Activated CD4-positive, alpha-beta T cell treated with anti-CD3 and anti-CD28 coated beads, Interleukin-2, amount 10 ng/mL, durations not matched to agents 24 days and 14 days (primary cell): ENCODE data around the gene KCTD7. TPM values are rescaled to one million over a fixed set of nuclear protein-coding genes. Genes with fewer than 3 reads are reported as not detected.
"Not testable (repeated sequence)": the region's sequence is repeated elsewhere in the genome, so short reads cannot be mapped to it uniquely, and the experiment has no call there.

ENCODE experiments used
- DNase-seq: peaks from one replicate; pipeline ENCODE4 v3.0.0; 2022
- H3K27ac Mint-ChIP-seq: one replicate; pipeline ENCODE4 v1.8.0; 2022; ENCODE audit warnings: mild to moderate bottlenecking, mixed read lengths
- H3K27me3 Mint-ChIP-seq: one replicate; pipeline ENCODE4 v1.8.0; 2022; ENCODE audit warnings: mixed read lengths
- H3K36me3 Mint-ChIP-seq: one replicate; pipeline ENCODE4 v1.8.0; 2022; ENCODE audit warnings: low read depth, mild to moderate bottlenecking, mixed read lengths
- H3K4me1 Mint-ChIP-seq: one replicate; pipeline ENCODE4 v1.8.0; 2021; ENCODE audit warnings: mixed read lengths
- H3K4me3 Mint-ChIP-seq: one replicate; pipeline ENCODE4 v1.8.0; 2022; ENCODE audit warnings: mild to moderate bottlenecking, moderate library complexity, mixed read lengths
- H3K9me3 Mint-ChIP-seq: one replicate; pipeline ENCODE4 v1.8.0; 2021; ENCODE audit warnings: mixed read lengths
- intact Hi-C: fragments of 100-400 bp; cut with micrococcal nuclease; formaldehyde crosslinking; loops from one replicate; pipeline ENCODE4 v1.15.1; 2023
- total RNA-seq: library from RNA; stranded (reverse); gene quantifications from 2 replicates; pipeline ENCODE4 v1.2.3, GENCODE V29; 2022

KCTD7 gene
- total RNA-seq, 1 donor from 2014 or later = 8.9 TPM

- DNase-seq = peak; percentile 67
- Mint-ChIP-seq H3K4me1 (peaks cover 46% of the 10 kb centered on the region), H3K36me3 (peaks cover 19% of the 10 kb centered on the region), H3K4me3 (peak overlapping the region; percentile 90), H3K27ac (peak overlapping the region; percentile 12), H3K9me3 (no peaks in the 10 kb centered on the region), H3K27me3 (no peaks in the 10 kb centered on the region)
- intact Hi-C loops = loop anchor here (2.0 kb wide), 1 partner anchor 53 kb away; no protein-coding TSS in a partner anchor
Measured at GRCh38 chr7:66629222-66630062, 761 bp downstream of the KCTD7 start.

GRCh38 chr7:66630531-66630930, 1.9 kb downstream of the KCTD7 start:
- Mint-ChIP-seq H3K36me3 (peaks cover 22% of the 10 kb centered on the region), H3K27me3 (no peaks in the 10 kb centered on the region), H3K27ac (peak overlapping the region; percentile 25), H3K4me3 (peak overlapping the region; percentile 90), H3K4me1 (peaks cover 47% of the 10 kb centered on the region), H3K9me3 (no peaks in the 10 kb centered on the region)
- DNase-seq = no peak
- intact Hi-C loops = no loop called here

- Mint-ChIP-seq H3K4me1 (peaks cover 50% of the 10 kb centered on the region), H3K4me3 (peak overlapping the region; percentile 90), H3K9me3 (no peaks in the 10 kb centered on the region), H3K27me3 (no peaks in the 10 kb centered on the region), H3K27ac (peak overlapping the region; percentile 97), H3K36me3 (peaks cover 22% of the 10 kb centered on the region)
- DNase-seq = peak; percentile 78
- intact Hi-C loops = no loop called here
Measured at GRCh38 chr7:66631471-66631870, 2.8 kb downstream of the KCTD7 start.

GRCh38 chr7:66634816-66635215, 6.1 kb downstream of the KCTD7 start:
- peaks cover 39% of the 10 kb centered on the region for H3K4me1 Mint-ChIP-seq
- intact Hi-C loops = no loop called here
- no peak for DNase-seq
- H3K27ac Mint-ChIP-seq = no peak overlapping the region
- H3K4me3 Mint-ChIP-seq = no peak overlapping the region
- H3K27me3 Mint-ChIP-seq = no peaks in the 10 kb centered on the region
- H3K9me3 Mint-ChIP-seq = no peaks in the 10 kb centered on the region
- H3K36me3 Mint-ChIP-seq = peaks cover 41% of the 10 kb centered on the region

GRCh38 chr7:66635322-66635981, 6.8 kb downstream of the KCTD7 start:
- H3K4me1 Mint-ChIP-seq = peaks cover 32% of the 10 kb centered on the region
- intact Hi-C loops, DNase-seq, H3K4me3 Mint-ChIP-seq, H3K27me3 Mint-ChIP-seq, H3K27ac Mint-ChIP-seq, H3K9me3 Mint-ChIP-seq: not testable (repeated sequence)
- peaks cover 47% of the 10 kb centered on the region for H3K36me3 Mint-ChIP-seq

- H3K27me3 Mint-ChIP-seq, intact Hi-C loops, DNase-seq, H3K9me3 Mint-ChIP-seq, H3K4me3 Mint-ChIP-seq: not testable (repeated sequence)
- peak overlapping the region; percentile 66 for H3K27ac Mint-ChIP-seq
- H3K4me1 Mint-ChIP-seq = peaks cover 26% of the 10 kb centered on the region
- peaks cover 52% of the 10 kb centered on the region for H3K36me3 Mint-ChIP-seq
Measured at GRCh38 chr7:66635982-66636546, 7.4 kb downstream of the KCTD7 start.

GRCh38 chr7:66638309-66639099, 9.8 kb downstream of the KCTD7 start:
- Mint-ChIP-seq H3K36me3 (peaks cover 52% of the 10 kb centered on the region), H3K4me3 (no peak overlapping the region), H3K27ac (no peak overlapping the region), H3K4me1 (peaks cover 11% of the 10 kb centered on the region), H3K9me3 (no peaks in the 10 kb centered on the region), H3K27me3 (no peaks in the 10 kb centered on the region)
- no peak for DNase-seq
- intact Hi-C loops = no loop called here

- no peak for DNase-seq
- Mint-ChIP-seq H3K27ac (no peak overlapping the region), H3K4me1 (peaks cover 8% of the 10 kb centered on the region), H3K4me3 (no peak overlapping the region), H3K9me3 (no peaks in the 10 kb centered on the region), H3K27me3 (no peaks in the 10 kb centered on the region), H3K36me3 (peaks cover 51% of the 10 kb centered on the region)
- intact Hi-C loops = no loop called here
Measured at GRCh38 chr7:66639773-66640172, 11.1 kb downstream of the KCTD7 start.

- intact Hi-C loops = no loop called here
- Mint-ChIP-seq H3K4me1 (peaks cover 8% of the 10 kb centered on the region), H3K36me3 (peaks cover 55% of the 10 kb centered on the region), H3K27ac (no peak overlapping the region), H3K4me3 (no peak overlapping the region), H3K27me3 (no peaks in the 10 kb centered on the region), H3K9me3 (no peaks in the 10 kb centered on the region)
- no peak for DNase-seq
Measured at GRCh38 chr7:66640802-66641525, 12.3 kb downstream of the KCTD7 start.

GRCh38 chr7:66641526-66641871, 12.8 kb downstream of the KCTD7 start:
- Mint-ChIP-seq H3K27ac (no peak overlapping the region), H3K9me3 (no peaks in the 10 kb centered on the region), H3K4me1 (peaks cover 6% of the 10 kb centered on the region), H3K36me3 (peaks cover 57% of the 10 kb centered on the region), H3K27me3 (no peaks in the 10 kb centered on the region), H3K4me3 (no peak overlapping the region)
- intact Hi-C loops = no loop called here
- no peak for DNase-seq

- peaks cover 7% of the 10 kb centered on the region for H3K4me1 Mint-ChIP-seq
- DNase-seq = no peak
- H3K9me3 Mint-ChIP-seq = no peaks in the 10 kb centered on the region
- no peak overlapping the region for H3K27ac Mint-ChIP-seq
- intact Hi-C loops = no loop called here
- no peak overlapping the region for H3K4me3 Mint-ChIP-seq
- H3K27me3 Mint-ChIP-seq = no peaks in the 10 kb centered on the region
- H3K36me3 Mint-ChIP-seq = peaks cover 61% of the 10 kb centered on the region
Measured at GRCh38 chr7:66642186-66642585, 13.5 kb downstream of the KCTD7 start.

- intact Hi-C loops = no loop called here
- peaks cover 7% of the 10 kb centered on the region for H3K4me1 Mint-ChIP-seq
- H3K27ac Mint-ChIP-seq = no peak overlapping the region
- no peaks in the 10 kb centered on the region for H3K9me3 Mint-ChIP-seq
- H3K4me3 Mint-ChIP-seq = no peak overlapping the region
- no peak for DNase-seq
- peaks cover 61% of the 10 kb centered on the region for H3K36me3 Mint-ChIP-seq
- no peaks in the 10 kb centered on the region for H3K27me3 Mint-ChIP-seq
Measured at GRCh38 chr7:66642932-66643331, 14.3 kb downstream of the KCTD7 start.

GRCh38 chr7:66643395-66643794, 14.7 kb downstream of the KCTD7 start:
- Mint-ChIP-seq H3K4me3 (no peak overlapping the region), H3K4me1 (peaks cover 7% of the 10 kb centered on the region), H3K9me3 (no peaks in the 10 kb centered on the region), H3K27me3 (no peaks in the 10 kb centered on the region), H3K27ac (no peak overlapping the region), H3K36me3 (peaks cover 58% of the 10 kb centered on the region)
- intact Hi-C loops = no loop called here
- DNase-seq = no peak
